ENCODE data around the gene GPR160.

GPR160 gene

DNA sequence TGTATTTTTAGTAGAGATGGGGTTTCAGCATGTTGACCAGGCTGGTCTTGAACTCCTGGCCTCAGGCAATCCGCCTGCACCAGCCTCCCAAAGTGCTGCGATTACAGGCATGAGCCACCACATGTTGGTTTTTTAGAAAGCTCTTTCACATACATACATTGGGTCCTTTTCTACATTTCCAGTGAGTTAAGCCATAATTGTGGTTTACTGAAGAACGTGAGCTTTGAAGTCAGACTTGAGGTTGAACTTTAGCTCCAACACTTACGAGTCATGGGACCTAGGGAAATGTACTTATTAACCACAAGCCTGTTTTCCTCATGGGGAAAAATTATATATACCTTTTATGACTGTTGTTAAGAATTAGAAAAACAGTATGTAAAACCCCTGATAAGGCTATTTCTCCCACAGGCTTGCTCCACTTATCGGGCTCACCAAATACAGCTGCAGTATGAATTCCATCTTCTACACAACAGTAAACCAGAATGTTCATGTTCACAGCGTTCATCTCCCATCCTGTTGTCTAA, 39.0 kb downstream of the GPR160 start:
- DNase-seq (ENCODE audit: low read depth in 2 of 2), result peak; percentile 38 to 52
- H3K4me3 ChIP-seq (replicated peaks in 1 of 2; ENCODE audit: low read depth in 2 of 2, low read length in 2 of 2), result no peak overlapping the region
- TF ChIP-seq, protein P1, sequence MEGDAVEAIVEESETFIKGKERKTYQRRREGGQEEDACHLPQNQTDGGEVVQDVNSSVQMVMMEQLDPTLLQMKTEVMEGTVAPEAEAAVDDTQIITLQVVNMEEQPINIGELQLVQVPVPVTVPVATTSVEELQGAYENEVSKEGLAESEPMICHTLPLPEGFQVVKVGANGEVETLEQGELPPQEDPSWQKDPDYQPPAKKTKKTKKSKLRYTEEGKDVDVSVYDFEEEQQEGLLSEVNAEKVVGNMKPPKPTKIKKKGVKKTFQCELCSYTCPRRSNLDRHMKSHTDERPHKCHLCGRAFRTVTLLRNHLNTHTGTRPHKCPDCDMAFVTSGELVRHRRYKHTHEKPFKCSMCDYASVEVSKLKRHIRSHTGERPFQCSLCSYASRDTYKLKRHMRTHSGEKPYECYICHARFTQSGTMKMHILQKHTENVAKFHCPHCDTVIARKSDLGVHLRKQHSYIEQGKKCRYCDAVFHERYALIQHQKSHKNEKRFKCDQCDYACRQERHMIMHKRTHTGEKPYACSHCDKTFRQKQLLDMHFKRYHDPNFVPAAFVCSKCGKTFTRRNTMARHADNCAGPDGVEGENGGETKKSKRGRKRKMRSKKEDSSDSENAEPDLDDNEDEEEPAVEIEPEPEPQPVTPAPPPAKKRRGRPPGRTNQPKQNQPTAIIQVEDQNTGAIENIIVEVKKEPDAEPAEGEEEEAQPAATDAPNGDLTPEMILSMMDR (IDR thresholded peaks at IDR 0.05; ENCODE audit: low read depth, low read length), result no peak

DNA sequence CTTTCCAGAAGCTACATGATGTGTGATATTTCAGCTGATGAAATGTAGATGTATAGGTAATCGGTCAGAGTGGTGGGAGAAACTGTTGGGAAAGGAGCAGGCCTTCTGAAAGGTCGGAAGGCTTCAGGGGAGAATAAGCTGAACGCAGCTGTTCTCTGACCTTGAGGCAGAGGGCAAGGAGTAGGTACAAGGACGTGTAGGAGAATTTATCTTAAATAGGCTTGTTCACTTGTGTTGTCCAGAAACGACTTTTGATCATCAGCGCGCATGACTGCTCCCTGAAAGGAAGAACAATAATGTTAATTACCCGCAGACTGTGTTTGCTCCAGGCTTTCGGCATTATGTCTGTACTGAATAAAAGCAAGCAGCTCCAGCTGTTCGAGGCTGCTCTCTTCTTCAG, 39.6 kb downstream of the GPR160 start:
- no peak overlapping the region for H3K4me3 ChIP-seq (replicated peaks in 1 of 2; ENCODE audit: low read depth in 2 of 2, low read length in 2 of 2)
- DNase-seq (ENCODE audit: low read depth in 2 of 2), result no peak
- TF ChIP-seq, protein P1 (IDR thresholded peaks at IDR 0.05; ENCODE audit: low read depth, low read length), result no peak

DNA sequence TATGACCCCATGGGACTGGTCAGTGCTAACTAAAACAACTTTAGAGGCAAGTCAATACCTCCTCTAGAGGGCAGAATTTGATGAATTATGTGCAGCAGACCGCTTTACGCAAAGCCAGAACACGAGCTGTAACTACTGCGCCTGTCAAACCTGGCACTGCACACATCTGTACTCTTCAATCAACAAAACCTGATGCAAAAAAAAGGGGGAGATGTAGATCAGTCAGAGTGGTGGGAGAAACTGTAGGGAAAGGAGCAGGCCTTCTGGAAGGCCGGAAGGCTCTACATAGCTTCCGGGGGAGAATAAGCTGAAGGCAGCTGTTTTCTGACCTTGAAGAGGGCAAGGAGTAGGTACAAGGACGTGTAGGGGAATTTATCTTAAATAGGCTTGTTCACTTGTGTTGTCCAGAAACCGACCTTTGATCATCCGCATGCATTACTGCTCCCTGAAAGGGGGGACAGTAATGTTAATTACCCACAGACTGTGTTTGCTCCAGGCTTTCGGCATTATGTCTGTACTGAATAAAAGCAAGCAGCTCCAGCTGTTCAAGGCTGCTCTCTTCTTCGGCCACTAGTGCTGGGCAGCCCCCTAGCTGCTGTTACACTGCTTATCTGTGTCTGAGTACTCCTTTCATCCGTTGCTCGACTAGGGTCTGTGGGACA, 41.0 kb downstream of the GPR160 start:
- no peak overlapping the region for H3K4me3 ChIP-seq (replicated peaks in 1 of 2; ENCODE audit: low read depth in 2 of 2, low read length in 2 of 2)
- TF ChIP-seq, protein P1 (IDR thresholded peaks at IDR 0.05; ENCODE audit: low read depth, low read length), result no peak
- no peak for DNase-seq (ENCODE audit: low read depth in 2 of 2)

DNA sequence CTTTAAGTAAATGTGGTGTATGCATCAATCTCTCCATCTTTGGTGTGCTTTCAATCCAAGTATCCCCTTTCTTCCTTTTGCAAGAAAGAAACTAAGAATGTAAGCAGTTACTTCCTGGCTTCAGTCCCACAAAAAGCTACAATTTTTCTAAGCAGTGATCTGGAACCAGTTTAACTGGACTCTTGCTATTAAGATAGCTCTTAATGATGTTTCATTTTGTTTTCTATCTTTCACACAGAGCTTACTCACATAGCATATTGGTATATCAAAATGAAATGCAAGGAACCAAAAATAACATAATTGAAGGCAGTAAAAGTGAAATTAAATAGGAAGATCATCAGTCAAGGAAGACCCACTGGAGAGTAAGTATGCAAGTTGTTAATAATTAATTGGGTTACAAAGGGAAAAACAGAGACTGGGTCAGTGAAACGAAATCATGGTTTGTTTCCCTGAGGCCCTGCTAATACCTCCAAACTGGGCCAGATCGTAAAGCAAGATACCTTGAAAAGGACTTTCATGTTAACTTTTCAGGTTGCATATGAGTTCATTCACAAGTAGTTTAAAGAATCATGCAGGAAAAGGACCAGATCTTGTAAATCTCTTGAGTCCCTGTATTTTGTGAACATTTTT, 41.9 kb downstream of the GPR160 start:
- peak in 1 of 2 donors; percentile 11 for DNase-seq (ENCODE audit: low read depth in 2 of 2)
- no peak overlapping the region for H3K4me3 ChIP-seq (replicated peaks in 1 of 2; ENCODE audit: low read depth in 2 of 2, low read length in 2 of 2)
- TF ChIP-seq, protein P1 (IDR thresholded peaks at IDR 0.05; ENCODE audit: low read depth, low read length), result no peak

DNA sequence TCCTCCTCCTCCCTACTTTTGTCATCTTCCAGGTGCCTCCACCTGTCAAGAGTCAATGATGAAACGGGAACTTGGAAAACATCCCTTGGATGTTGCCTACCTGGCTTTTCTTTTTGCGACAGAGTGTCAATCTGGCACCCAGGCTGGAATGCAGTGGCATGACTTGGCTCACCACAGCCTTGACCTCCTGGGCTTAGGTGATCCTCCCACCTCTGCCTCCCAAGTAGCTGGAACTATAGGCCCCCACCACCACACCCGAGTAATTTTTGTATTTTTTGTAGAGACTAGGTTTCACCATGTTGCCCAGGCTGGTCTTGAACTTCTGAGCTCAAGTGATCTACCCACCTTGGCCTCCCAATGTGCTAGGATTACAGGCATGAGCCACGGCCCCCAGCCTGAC, 42.8 kb downstream of the GPR160 start:
- no peak overlapping the region for H3K4me3 ChIP-seq (replicated peaks in 1 of 2; ENCODE audit: low read depth in 2 of 2, low read length in 2 of 2)
- no peak for DNase-seq (ENCODE audit: low read depth in 2 of 2)
- TF ChIP-seq, protein P1 (IDR thresholded peaks at IDR 0.05; ENCODE audit: low read depth, low read length), result no peak

DNA sequence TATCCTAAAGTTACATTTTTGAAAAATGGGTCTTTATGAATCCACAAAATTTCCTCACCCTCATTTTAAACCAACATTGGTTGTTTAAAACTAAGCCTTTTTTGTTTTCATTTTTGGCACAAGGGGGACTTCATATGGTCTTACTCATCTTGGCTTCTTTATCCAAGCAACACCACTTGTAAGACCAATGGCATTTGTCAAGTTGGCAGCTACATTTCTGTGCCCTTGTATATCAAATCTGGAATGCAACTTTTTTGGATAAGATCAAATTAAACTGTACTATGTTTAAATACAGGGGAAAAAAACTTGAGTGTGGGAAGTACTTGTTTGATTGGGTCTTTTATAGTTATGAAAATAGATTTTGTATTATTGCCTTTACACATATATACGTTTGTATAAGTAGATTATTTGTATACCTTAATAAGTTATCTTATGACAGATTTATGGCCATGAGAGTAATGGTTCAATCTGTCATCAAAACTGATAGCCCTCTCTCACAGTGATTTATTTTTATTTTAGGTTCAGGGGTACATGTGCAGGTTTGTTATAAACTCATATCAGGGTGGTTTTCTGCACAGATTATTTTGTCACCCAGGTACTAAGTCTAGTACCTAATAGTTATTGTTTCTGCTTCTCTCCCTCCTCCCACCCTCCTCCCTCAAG, 43.4 kb downstream of the GPR160 start:
- TF ChIP-seq, protein P1 (IDR thresholded peaks at IDR 0.05; ENCODE audit: low read depth, low read length), result no peak
- no peak overlapping the region for H3K4me3 ChIP-seq (replicated peaks in 1 of 2; ENCODE audit: low read depth in 2 of 2, low read length in 2 of 2)
- DNase-seq (ENCODE audit: low read depth in 2 of 2), result peak; percentile 18 to 48

Data from cardiac fibroblast (primary cell).